Measurements from ENCODE around the gene RALGAPB. TPM values are rescaled to one million over a fixed set of nuclear protein-coding genes. Genes with fewer than 3 reads are reported as not detected.
"Not testable (repeated sequence)": the region's sequence is repeated elsewhere in the genome, so short reads cannot be mapped to it uniquely, and the experiment has no call there.

The RALGAPB gene
- total RNA-seq, 1 experiment from 2014 or later = 30.4 TPM

DNA sequence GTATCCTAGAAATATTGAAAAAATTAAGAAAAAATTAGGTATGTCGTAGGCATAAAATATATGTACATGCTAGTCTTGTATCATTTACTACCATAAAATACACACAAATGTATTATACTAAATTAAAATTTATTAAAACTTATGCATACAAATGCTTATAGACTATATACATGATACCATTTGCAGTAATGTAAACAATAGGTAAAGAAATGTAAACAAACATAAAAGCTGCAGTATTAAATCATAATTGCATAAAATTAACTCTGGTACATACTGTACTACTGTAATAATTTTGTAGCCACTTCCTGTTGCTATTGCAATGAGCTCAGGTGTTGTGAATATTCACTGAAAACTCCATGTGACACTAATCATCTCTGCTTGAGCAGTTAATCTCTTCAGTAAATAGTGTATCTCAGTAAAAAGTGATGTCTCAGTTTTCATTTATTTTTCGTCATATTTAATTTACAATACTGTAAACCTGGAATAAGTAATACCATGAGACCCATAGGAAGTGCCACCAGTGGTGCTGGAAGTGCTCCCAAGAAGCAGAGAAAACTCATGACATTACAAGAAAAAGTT lies 29.3 kb downstream of the RALGAPB start:
- Histone ChIP-seq H3K4me3 (ENCODE audit: low read length) (no peak overlapping the region), H3K4me2 (ENCODE audit: low read length) (no peak overlapping the region), H3K27ac (ENCODE audit: low read length) (no peak overlapping the region), H3F3A (ENCODE audit: low read length, unreplicated experiment) (no peaks in the 10 kb centered on the region), H3K9me2 (replicated peaks; ENCODE audit: low read length) (no peaks in the 10 kb centered on the region), H4K20me1 (ENCODE audit: low read length) (no peaks in the 10 kb centered on the region), H2AFZ (ENCODE audit: low read length) (no peak overlapping the region), H3K36me3 (ENCODE audit: low read depth, low read length) (peaks cover 35% of the 10 kb centered on the region), H3K79me2 (ENCODE audit: low read length) (no peaks in the 10 kb centered on the region), H3K9ac (ENCODE audit: low read length) (no peak overlapping the region), H3K9me3 (ENCODE audit: low read length) (no peaks in the 10 kb centered on the region), H3K27me3 (ENCODE audit: low read length) (no peaks in the 10 kb centered on the region), H3K4me1 (ENCODE audit: insufficient read depth, low read length) (no peaks in the 10 kb centered on the region)
- intact Hi-C loops (cut with micrococcal nuclease) = no loop called here
- POLR2A ChIA-PET (ENCODE audit: unreplicated experiment) = no interaction called here
- CTCF ChIA-PET = no interaction called here
- ATAC-seq = peak; percentile 58
- DNase-seq = no peak
- BruUV-seq (replicated peaks) = no TSS peak
- no peak for TF ChIP-seq EZH2 (IDR thresholded peaks at IDR 0.05; ENCODE audit: low read length, unreplicated experiment)
- TF ChIP-seq EZH2phosphoT487 (IDR thresholded peaks at IDR 0.05; ENCODE audit: borderline replicate concordance, low read length) = no peak
- TF ChIP-seq, protein P1, sequence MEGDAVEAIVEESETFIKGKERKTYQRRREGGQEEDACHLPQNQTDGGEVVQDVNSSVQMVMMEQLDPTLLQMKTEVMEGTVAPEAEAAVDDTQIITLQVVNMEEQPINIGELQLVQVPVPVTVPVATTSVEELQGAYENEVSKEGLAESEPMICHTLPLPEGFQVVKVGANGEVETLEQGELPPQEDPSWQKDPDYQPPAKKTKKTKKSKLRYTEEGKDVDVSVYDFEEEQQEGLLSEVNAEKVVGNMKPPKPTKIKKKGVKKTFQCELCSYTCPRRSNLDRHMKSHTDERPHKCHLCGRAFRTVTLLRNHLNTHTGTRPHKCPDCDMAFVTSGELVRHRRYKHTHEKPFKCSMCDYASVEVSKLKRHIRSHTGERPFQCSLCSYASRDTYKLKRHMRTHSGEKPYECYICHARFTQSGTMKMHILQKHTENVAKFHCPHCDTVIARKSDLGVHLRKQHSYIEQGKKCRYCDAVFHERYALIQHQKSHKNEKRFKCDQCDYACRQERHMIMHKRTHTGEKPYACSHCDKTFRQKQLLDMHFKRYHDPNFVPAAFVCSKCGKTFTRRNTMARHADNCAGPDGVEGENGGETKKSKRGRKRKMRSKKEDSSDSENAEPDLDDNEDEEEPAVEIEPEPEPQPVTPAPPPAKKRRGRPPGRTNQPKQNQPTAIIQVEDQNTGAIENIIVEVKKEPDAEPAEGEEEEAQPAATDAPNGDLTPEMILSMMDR (conservative IDR thresholded peaks at IDR 0.05; ENCODE audit: low read depth, low read length) = no peak

DNA sequence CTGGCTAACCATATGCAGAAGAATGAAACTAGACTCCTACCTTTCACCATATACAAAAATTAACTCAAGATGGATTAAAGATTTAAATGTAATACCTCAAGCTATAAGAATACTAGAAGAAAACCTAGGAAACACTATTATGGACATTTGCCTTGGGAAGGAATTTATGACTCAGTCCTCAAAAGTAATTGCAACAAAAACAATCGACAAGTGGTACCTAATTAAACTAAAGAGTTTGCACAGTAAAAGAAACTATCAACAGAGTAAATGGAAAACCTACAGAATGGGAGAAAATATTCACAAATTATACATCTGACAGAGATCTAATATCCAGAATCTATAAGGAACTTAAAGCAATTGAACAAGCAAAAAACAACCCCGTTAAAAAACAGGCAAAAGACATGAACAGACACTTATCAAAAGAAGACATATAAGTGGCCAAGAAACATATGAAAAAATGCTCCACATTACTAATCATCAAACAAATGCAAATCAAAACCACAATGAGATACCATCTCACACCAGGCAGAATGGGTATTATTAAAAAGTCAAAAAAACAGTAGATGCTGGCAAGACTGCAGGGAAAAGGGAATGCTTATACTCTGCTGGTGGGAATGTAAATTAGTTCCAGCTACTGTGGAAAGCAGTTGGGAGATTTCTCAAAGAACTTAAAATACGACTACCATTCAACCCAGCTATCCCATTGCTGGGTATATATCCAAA lies 31.9 kb downstream of the RALGAPB start:
- Histone ChIP-seq H3F3A (ENCODE audit: low read length, unreplicated experiment) (no peaks in the 10 kb centered on the region), H3K9ac (ENCODE audit: low read length) (no peak overlapping the region), H4K20me1 (ENCODE audit: low read length) (no peaks in the 10 kb centered on the region), H3K4me3 (ENCODE audit: low read length) (no peak overlapping the region), H3K9me2 (replicated peaks; ENCODE audit: low read length) (no peaks in the 10 kb centered on the region), H3K4me2 (ENCODE audit: low read length) (no peak overlapping the region), H3K79me2 (ENCODE audit: low read length) (no peaks in the 10 kb centered on the region), H3K4me1 (ENCODE audit: insufficient read depth, low read length) (no peaks in the 10 kb centered on the region), H3K36me3 (ENCODE audit: low read depth, low read length) (peaks cover 33% of the 10 kb centered on the region), H2AFZ (ENCODE audit: low read length) (no peak overlapping the region), H3K27me3 (ENCODE audit: low read length) (no peaks in the 10 kb centered on the region), H3K9me3 (ENCODE audit: low read length) (no peaks in the 10 kb centered on the region), H3K27ac (ENCODE audit: low read length) (no peak overlapping the region)
- CTCF ChIA-PET = no interaction called here
- intact Hi-C loops (cut with micrococcal nuclease) = no loop called here
- POLR2A ChIA-PET (ENCODE audit: unreplicated experiment) = no interaction called here
- TF ChIP-seq, protein P1 (conservative IDR thresholded peaks at IDR 0.05; ENCODE audit: low read depth, low read length) = no peak
- no peak for TF ChIP-seq EZH2 (IDR thresholded peaks at IDR 0.05; ENCODE audit: low read length, unreplicated experiment)
- TF ChIP-seq EZH2phosphoT487 (IDR thresholded peaks at IDR 0.05; ENCODE audit: borderline replicate concordance, low read length) = no peak
- DNase-seq = no peak
- no TSS peak for BruUV-seq (replicated peaks)
- no peak for ATAC-seq

DNA sequence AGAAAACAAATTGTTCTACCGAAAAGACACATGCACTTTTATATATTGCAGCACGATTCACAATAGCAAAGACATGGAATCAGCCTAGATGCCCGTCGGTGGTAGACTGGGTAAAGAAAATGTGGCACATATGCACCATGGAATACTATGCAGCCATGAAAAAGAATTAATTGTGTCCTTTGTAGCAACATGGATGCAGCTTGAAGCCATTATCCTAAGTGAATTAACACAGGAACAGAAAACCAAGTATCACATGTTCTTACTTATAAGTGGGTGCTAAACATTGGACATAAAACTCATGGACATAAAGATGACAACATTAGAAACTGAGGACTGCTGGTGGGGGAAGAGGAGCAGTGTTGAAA lies 32.4 kb downstream of the RALGAPB start:
- Histone ChIP-seq H2AFZ (ENCODE audit: low read length) (no peak overlapping the region), H3F3A (ENCODE audit: low read length, unreplicated experiment) (no peaks in the 10 kb centered on the region), H3K36me3 (ENCODE audit: low read depth, low read length) (peaks cover 34% of the 10 kb centered on the region), H3K4me1 (ENCODE audit: insufficient read depth, low read length) (no peaks in the 10 kb centered on the region), H3K79me2 (ENCODE audit: low read length) (no peaks in the 10 kb centered on the region), H4K20me1 (ENCODE audit: low read length) (no peaks in the 10 kb centered on the region), H3K27me3 (ENCODE audit: low read length) (no peaks in the 10 kb centered on the region), H3K4me3 (ENCODE audit: low read length) (no peak overlapping the region), H3K9ac (ENCODE audit: low read length) (no peak overlapping the region), H3K4me2 (ENCODE audit: low read length) (no peak overlapping the region), H3K9me3 (ENCODE audit: low read length) (no peaks in the 10 kb centered on the region), H3K27ac (ENCODE audit: low read length) (no peak overlapping the region), H3K9me2 (replicated peaks; ENCODE audit: low read length) (no peaks in the 10 kb centered on the region)
- no TSS peak for BruUV-seq (replicated peaks)
- intact Hi-C loops (cut with micrococcal nuclease) = no loop called here
- no peak for TF ChIP-seq EZH2 (IDR thresholded peaks at IDR 0.05; ENCODE audit: low read length, unreplicated experiment)
- TF ChIP-seq EZH2phosphoT487 (IDR thresholded peaks at IDR 0.05; ENCODE audit: borderline replicate concordance, low read length) = no peak
- TF ChIP-seq, protein P1 (conservative IDR thresholded peaks at IDR 0.05; ENCODE audit: low read depth, low read length) = no peak
- CTCF ChIA-PET = no interaction called here
- POLR2A ChIA-PET (ENCODE audit: unreplicated experiment) = no interaction called here
- DNase-seq = no peak
- no peak for ATAC-seq

DNA sequence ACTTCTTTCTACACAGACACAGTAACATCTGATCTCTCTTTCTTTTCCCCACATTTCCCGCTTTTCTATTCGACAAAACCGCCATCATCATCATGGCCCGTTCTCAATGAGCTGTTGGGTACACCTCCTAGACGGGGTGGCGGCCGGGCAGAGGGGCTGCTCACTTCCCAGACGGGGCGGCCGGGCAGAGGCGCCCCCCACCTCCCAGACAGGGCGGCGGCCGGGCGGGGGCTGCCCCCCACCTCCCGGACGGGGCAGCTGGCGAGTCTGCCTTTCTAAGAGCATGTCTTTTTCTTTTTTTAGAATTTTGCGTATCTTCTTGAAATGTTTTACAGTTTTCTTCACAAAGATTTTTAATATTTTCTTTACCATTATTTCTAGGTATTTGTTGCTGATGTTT lies 39.1 kb downstream of the RALGAPB start:
- ATAC-seq; H3K27ac ChIP-seq (ENCODE audit: low read length); CTCF ChIA-PET: not testable (repeated sequence)

More for the DNA sequence above, 39.1 kb downstream of the RALGAPB start:
- H3K9me3 ChIP-seq (ENCODE audit: low read length); H4K20me1 ChIP-seq (ENCODE audit: low read length); H3K9ac ChIP-seq (ENCODE audit: low read length); H2AFZ ChIP-seq (ENCODE audit: low read length); H3F3A ChIP-seq (ENCODE audit: low read length, unreplicated experiment); DNase-seq; H3K4me1 ChIP-seq (ENCODE audit: insufficient read depth, low read length); BruUV-seq (replicated peaks); H3K9me2 ChIP-seq (replicated peaks; ENCODE audit: low read length); H3K79me2 ChIP-seq (ENCODE audit: low read length); H3K4me2 ChIP-seq (ENCODE audit: low read length); H3K27me3 ChIP-seq (ENCODE audit: low read length); H3K4me3 ChIP-seq (ENCODE audit: low read length); POLR2A ChIA-PET (ENCODE audit: unreplicated experiment); intact Hi-C loops (cut with micrococcal nuclease): not testable (repeated sequence)
- H3K36me3 ChIP-seq (ENCODE audit: low read depth, low read length) = peaks cover 36% of the 10 kb centered on the region
